ENCODE data around the gene MAPKAPK3.

GRCh38 chr3:50625231-50626182, 8.6 kb downstream of the MAPKAPK3 start:
- TF ChIP-seq EZH2phosphoT487 (IDR thresholded peaks at IDR 0.05; ENCODE audit: borderline replicate concordance, low read length) (no peak), CTCF (IDR thresholded peaks at IDR 0.05; ENCODE audit: low read depth, low read length, poor library complexity, severe bottlenecking) (no peak)

Data from DOHH2 (cell line).